ENCODE measurements around the gene CXXC4. TPM values are rescaled to one million over a fixed set of nuclear protein-coding genes. Genes with fewer than 3 reads are reported as not detected.

CXXC4 gene
- total RNA-seq (2013) = 0.02 TPM
- not detected for polyA plus RNA-seq
- not detected in 2 replicates for polyA minus RNA-seq
- 0 to 10.4 (median 0.08) reads per million in 11 experiments for total RNA-seq

- H3K9ac ChIP-seq (ENCODE audit: insufficient read depth, low read length, poor library complexity, severe bottlenecking) = no peak within 1 kb of the TSS
- peaks cover 0 to 3% of the 10 kb centered on the region in 2 donors for H3K36me3 Mint-ChIP-seq
- H3K27me3 Mint-ChIP-seq (ENCODE audit: low read depth in 3 of 3) = peaks cover 65 to 77% (median 66%) of the 10 kb centered on the region in 3 donors
- peaks cover 0 to 18% (median 8%) of the 10 kb centered on the region in 7 donors for H3K9me3 Mint-ChIP-seq
- H3K27ac ChIP-seq (ENCODE audit: low read depth in 1 of 2, low read length in 2 of 2) = no peak within 1 kb of the TSS
- intact Hi-C loops (cut with micrococcal nuclease) = no loop called here
- no peak within 1 kb of the TSS for H3K4me2 ChIP-seq (replicated peaks; ENCODE audit: extremely low read depth, low read length, poor library complexity, severe bottlenecking)
- H3K4me3 ChIP-seq (replicated peaks in 1 of 3; ENCODE audit: low read depth in 2 of 3, low read length in 3 of 3) = no peak within 1 kb of the TSS
- H3K9me3 ChIP-seq (replicated peaks in 1 of 2; ENCODE audit: control insufficient read depth in 1 of 2, insufficient read depth in 1 of 2, low read length in 2 of 2) = peaks cover 0 to 37% of the 10 kb centered on the region in 2 donors
- no peaks in the 10 kb centered on the region for H4K20me1 ChIP-seq (ENCODE audit: insufficient read depth, low read length)
- H3K4me1 ChIP-seq (ENCODE audit: control insufficient read depth in 1 of 2, insufficient read depth in 2 of 2, low read length in 2 of 2) = peaks cover 0 to 3% of the 10 kb centered on the region in 2 donors
- no peak within 1 kb of the TSS for H2AFZ ChIP-seq (ENCODE audit: insufficient read depth, low read depth, low read length, poor library complexity, severe bottlenecking)
- TF ChIP-seq, protein P1, sequence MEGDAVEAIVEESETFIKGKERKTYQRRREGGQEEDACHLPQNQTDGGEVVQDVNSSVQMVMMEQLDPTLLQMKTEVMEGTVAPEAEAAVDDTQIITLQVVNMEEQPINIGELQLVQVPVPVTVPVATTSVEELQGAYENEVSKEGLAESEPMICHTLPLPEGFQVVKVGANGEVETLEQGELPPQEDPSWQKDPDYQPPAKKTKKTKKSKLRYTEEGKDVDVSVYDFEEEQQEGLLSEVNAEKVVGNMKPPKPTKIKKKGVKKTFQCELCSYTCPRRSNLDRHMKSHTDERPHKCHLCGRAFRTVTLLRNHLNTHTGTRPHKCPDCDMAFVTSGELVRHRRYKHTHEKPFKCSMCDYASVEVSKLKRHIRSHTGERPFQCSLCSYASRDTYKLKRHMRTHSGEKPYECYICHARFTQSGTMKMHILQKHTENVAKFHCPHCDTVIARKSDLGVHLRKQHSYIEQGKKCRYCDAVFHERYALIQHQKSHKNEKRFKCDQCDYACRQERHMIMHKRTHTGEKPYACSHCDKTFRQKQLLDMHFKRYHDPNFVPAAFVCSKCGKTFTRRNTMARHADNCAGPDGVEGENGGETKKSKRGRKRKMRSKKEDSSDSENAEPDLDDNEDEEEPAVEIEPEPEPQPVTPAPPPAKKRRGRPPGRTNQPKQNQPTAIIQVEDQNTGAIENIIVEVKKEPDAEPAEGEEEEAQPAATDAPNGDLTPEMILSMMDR (IDR thresholded peaks at IDR 0.05) = no peak
- DNase-seq = no peak
- H3K4me1 Mint-ChIP-seq = peaks cover 19% of the 10 kb centered on the region
- no peak within 1 kb of the TSS for H3K27ac Mint-ChIP-seq
- peaks cover 77 to 86% of the 10 kb centered on the region in 2 donors for H3K27me3 ChIP-seq (ENCODE audit: control insufficient read depth in 2 of 2, insufficient read depth in 2 of 2, low read length in 2 of 2)
- 0% methylated on average over 22 of the region's 42 CpGs for WGBS (ENCODE audit: insufficient coverage)
- H3K4me3 Mint-ChIP-seq = peak within 1 kb of the TSS; percentile 32 to 88
- no peaks in the 10 kb centered on the region for H3K79me2 ChIP-seq (ENCODE audit: insufficient read depth, low read length)
- H3K36me3 ChIP-seq (replicated peaks in 1 of 2; ENCODE audit: control insufficient read depth in 1 of 2, insufficient read depth in 2 of 2, low read length in 2 of 2) = no peaks in the 10 kb centered on the region
Measured at GRCh38 chr4:104494822-104495559, at the start of gene CXXC4. TSS of gene CXXC4 (minus strand) at chr4:104494894. CDS start at chr4:104491802, 3,092 bp downstream.

DNA sequence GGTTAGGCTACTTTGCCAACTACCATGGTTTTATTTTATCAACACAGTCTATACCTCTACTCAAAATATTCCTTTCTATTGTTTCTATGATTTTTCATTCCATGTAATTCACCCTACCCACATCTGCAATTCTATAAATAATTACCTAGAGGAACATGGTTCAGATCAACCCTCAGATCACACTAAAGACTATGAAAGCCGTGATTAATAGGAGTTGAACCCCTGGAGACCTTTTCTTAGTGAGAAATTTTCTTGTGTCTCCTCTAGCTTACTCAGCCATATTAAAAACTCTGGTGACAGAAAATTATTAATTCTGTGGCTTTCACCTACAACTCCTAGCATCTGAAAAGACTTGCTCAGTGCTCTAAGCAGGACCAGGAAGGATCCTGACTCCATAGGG is 38.5 kb upstream of the CXXC4 start:
- Histone ChIP-seq H3K27me3 (ENCODE audit: control insufficient read depth in 2 of 2, insufficient read depth in 2 of 2, low read length in 2 of 2) (no peaks in the 10 kb centered on the region), H3K4me3 (replicated peaks in 1 of 3; ENCODE audit: low read depth in 2 of 3, low read length in 3 of 3) (no peak overlapping the region), H3K4me1 (ENCODE audit: control insufficient read depth in 1 of 2, insufficient read depth in 2 of 2, low read length in 2 of 2) (no peaks in the 10 kb centered on the region), H3K9me3 (replicated peaks in 1 of 2; ENCODE audit: control insufficient read depth in 1 of 2, insufficient read depth in 1 of 2, low read length in 2 of 2) (no peaks in the 10 kb centered on the region), H3K79me2 (ENCODE audit: insufficient read depth, low read length) (no peaks in the 10 kb centered on the region), H3K27ac (ENCODE audit: low read depth in 1 of 2, low read length in 2 of 2) (no peak overlapping the region), H2AFZ (ENCODE audit: insufficient read depth, low read depth, low read length, poor library complexity, severe bottlenecking) (no peak overlapping the region), H4K20me1 (ENCODE audit: insufficient read depth, low read length) (no peaks in the 10 kb centered on the region), H3K4me2 (replicated peaks; ENCODE audit: extremely low read depth, low read length, poor library complexity, severe bottlenecking) (no peak overlapping the region), H3K9ac (ENCODE audit: insufficient read depth, low read length, poor library complexity, severe bottlenecking) (no peak overlapping the region), H3K36me3 (replicated peaks in 1 of 2; ENCODE audit: control insufficient read depth in 1 of 2, insufficient read depth in 2 of 2, low read length in 2 of 2) (no peaks in the 10 kb centered on the region)
- intact Hi-C loops (cut with micrococcal nuclease) = no loop called here
- Mint-ChIP-seq H3K4me3 (no peak overlapping the region), H3K36me3 (no peaks in the 10 kb centered on the region), H3K27me3 (ENCODE audit: low read depth in 3 of 3) (peaks cover 0 to 1% (median 0%) of the 10 kb centered on the region in 3 donors), H3K27ac (no peak overlapping the region), H3K9me3 (peaks cover 0 to 2% (median 0%) of the 10 kb centered on the region in 7 donors), H3K4me1 (no peaks in the 10 kb centered on the region)
- DNase-seq = no peak
- WGBS (ENCODE audit: insufficient coverage) = no CpG with 5 or more reads among the region's 1 CpG
- TF ChIP-seq, protein P1 (IDR thresholded peaks at IDR 0.05) = no peak

Data from CD14-positive monocyte (primary cell).